Measurements from ENCODE around the gene KIF3A.

Gene KIF3A

DNA sequence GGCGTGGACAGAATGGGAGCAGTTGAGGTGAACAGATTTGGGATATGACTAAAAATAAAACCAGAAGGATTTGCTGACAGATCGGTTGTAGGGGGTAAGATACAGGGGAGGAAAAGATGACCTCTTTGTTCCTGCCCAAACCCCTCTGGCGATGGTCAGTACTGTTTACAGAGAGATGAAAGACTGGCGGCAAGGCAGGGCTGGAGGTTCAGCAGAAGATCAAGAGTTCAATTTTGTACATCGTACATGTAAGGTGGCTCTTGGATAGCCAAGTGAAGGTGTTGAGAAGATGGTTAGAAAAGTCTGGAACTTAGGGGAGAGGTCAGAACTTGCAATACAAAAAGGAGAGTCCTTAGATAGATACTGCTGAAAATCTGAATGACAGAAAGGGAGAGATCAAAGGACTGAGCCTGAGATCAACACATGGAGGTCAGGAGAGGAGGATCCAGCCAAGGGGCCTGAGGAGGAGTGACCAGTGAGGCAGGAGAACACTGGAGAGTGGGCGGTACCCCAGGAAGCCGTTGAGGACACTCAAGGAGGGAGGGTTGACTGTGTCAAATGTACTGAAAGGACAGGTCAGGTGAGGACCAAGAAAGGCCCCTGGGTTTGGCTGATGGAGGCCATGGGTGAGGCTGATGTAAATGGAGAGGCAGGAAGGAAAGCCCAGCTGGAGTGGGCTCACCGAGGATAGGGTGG, 56.4 kb downstream of the KIF3A start:
- Histone ChIP-seq H3K27me3 (ENCODE audit: insufficient read depth, low read depth, severe bottlenecking) (no peaks in the 10 kb centered on the region), H3K27ac (no peak overlapping the region), H3K36me3 (no peaks in the 10 kb centered on the region), H3K9me3 (ENCODE audit: severe bottlenecking) (no peaks in the 10 kb centered on the region), H3K4me3 (ENCODE audit: low read depth, low read length) (no peak overlapping the region)
- TF ChIP-seq, protein P1, sequence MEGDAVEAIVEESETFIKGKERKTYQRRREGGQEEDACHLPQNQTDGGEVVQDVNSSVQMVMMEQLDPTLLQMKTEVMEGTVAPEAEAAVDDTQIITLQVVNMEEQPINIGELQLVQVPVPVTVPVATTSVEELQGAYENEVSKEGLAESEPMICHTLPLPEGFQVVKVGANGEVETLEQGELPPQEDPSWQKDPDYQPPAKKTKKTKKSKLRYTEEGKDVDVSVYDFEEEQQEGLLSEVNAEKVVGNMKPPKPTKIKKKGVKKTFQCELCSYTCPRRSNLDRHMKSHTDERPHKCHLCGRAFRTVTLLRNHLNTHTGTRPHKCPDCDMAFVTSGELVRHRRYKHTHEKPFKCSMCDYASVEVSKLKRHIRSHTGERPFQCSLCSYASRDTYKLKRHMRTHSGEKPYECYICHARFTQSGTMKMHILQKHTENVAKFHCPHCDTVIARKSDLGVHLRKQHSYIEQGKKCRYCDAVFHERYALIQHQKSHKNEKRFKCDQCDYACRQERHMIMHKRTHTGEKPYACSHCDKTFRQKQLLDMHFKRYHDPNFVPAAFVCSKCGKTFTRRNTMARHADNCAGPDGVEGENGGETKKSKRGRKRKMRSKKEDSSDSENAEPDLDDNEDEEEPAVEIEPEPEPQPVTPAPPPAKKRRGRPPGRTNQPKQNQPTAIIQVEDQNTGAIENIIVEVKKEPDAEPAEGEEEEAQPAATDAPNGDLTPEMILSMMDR (IDR thresholded peaks at IDR 0.05; ENCODE audit: low read depth, low read length): no peak
- DNase-seq: no peak

DNA sequence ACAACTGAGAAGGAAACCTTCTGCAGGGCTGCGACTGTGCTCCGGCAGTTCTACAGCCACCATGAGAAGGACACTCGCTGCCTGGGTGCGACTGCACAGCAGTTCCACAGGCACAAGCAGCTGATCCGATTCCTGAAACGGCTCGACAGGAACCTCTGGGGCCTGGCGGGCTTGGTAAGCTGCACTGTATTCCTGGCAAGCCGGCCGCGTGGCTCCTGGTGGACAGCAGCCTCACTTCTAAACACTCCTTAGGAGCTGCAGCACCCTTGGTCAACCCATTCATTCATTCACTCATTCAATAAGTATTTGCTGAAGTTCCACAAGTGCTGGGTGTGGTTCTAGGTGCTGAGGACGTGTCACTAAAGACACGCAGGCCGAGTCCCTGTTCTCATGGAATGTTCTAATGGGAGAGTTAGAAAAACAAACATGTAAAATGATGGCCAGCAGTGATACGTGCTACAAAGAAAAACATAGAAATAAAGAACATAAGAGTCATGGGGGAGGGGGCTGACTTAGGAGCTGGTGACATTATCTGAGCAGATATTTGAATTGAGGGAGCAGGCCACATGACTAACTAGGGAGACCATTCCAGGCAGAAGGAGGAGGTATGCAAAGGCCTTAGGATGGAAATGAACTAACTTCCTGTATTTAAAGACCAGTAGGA, 57.5 kb downstream of the KIF3A start:
- H3K27ac ChIP-seq: no peak overlapping the region
- no peaks in the 10 kb centered on the region for H3K36me3 ChIP-seq
- TF ChIP-seq, protein P1 (IDR thresholded peaks at IDR 0.05; ENCODE audit: low read depth, low read length): no peak
- H3K9me3 ChIP-seq (ENCODE audit: severe bottlenecking): no peaks in the 10 kb centered on the region
- no peaks in the 10 kb centered on the region for H3K27me3 ChIP-seq (ENCODE audit: insufficient read depth, low read depth, severe bottlenecking)
- H3K4me3 ChIP-seq (ENCODE audit: low read depth, low read length): no peak overlapping the region
- DNase-seq: no peak

DNA sequence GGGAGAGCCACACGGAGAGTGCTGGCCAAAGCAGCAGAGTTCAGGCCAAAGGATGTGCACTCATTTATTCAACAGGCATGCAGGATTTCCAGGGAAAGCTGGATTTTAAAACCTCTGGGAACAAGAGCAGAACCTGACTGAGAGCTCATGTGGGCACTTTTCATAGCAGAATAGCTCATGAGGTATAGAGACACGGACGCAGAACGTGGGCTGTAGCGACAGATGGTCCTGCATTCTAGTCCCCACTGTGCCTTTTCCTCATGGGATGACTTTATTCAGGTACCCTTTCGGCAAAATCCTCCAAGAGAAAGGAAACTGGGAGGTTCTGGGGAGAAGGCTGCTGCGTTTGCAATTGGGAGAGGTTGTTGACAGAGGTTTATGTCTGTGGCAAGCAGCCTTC, 58.2 kb downstream of the KIF3A start:
- H3K27me3 ChIP-seq (ENCODE audit: insufficient read depth, low read depth, severe bottlenecking): no peaks in the 10 kb centered on the region
- no peak overlapping the region for H3K27ac ChIP-seq
- TF ChIP-seq, protein P1 (IDR thresholded peaks at IDR 0.05; ENCODE audit: low read depth, low read length): no peak
- H3K9me3 ChIP-seq (ENCODE audit: severe bottlenecking): no peaks in the 10 kb centered on the region
- no peak for DNase-seq
- H3K36me3 ChIP-seq: no peaks in the 10 kb centered on the region
- H3K4me3 ChIP-seq (ENCODE audit: low read depth, low read length): no peak overlapping the region

DNA sequence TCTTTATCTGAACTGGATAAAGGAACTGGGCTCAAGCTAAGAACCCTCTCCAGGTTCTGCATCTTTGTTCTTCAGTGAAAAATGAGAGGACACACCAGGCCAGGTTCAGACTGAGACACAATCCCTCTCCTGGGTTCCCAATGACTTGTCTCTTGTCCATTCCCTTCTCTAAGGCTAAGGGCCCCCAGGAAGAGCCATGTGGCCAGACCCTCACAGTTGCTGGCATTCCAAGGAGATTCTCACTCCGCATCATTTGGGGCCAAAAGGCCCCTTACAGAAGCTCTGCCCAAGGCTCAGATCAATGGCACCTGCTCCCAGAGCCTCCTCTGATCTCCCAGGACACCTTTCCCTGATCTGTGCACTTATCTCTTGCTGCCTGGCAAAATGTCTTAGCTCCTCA, 58.6 kb downstream of the KIF3A start:
- Histone ChIP-seq H3K27ac (no peak overlapping the region), H3K4me3 (ENCODE audit: low read depth, low read length) (no peak overlapping the region), H3K9me3 (ENCODE audit: severe bottlenecking) (no peaks in the 10 kb centered on the region), H3K36me3 (no peaks in the 10 kb centered on the region), H3K27me3 (ENCODE audit: insufficient read depth, low read depth, severe bottlenecking) (no peaks in the 10 kb centered on the region)
- TF ChIP-seq, protein P1 (IDR thresholded peaks at IDR 0.05; ENCODE audit: low read depth, low read length): no peak
- DNase-seq: no peak

DNA sequence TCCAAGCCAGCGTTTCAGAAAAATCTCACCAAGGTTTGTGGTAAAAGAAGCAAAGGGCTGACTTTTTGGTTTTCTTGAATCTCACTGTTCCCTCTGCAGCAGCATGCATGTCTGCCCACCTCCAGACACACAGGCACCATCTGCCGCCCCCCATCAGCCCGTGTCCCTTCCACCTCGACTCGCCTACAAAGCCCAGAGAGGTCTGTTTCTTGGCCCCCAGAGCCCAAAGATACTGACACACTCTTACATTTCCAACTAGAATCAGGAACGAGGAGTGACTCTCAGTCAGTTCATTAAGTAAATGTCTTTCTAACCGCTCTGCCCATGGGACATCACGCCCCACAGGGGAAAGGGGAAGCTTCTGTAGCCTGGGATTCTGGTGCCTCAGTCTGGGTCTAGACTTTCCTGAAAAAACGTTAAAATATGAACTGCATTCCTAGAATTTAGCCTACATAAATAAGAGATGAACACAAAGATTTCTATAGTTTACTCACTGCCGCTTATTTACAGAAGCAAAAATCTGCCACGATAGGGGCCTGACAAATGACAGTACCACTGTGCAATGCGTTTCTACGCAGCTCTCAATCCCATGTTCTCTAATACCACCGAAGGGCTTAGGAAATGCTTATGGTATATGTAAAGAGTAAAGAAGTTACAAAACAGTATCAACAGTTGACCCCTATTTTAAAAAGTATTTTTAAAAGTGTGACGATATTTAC, 59.5 kb downstream of the KIF3A start:
- H3K27me3 ChIP-seq (ENCODE audit: insufficient read depth, low read depth, severe bottlenecking): no peaks in the 10 kb centered on the region
- no peak for DNase-seq
- H3K27ac ChIP-seq: no peak overlapping the region
- no peaks in the 10 kb centered on the region for H3K9me3 ChIP-seq (ENCODE audit: severe bottlenecking)
- H3K4me3 ChIP-seq (ENCODE audit: low read depth, low read length): no peak overlapping the region
- H3K36me3 ChIP-seq: no peaks in the 10 kb centered on the region
- TF ChIP-seq, protein P1 (IDR thresholded peaks at IDR 0.05; ENCODE audit: low read depth, low read length): no peak
